ENCODE data around the gene KIF11.

- TF ChIP-seq, protein P1, sequence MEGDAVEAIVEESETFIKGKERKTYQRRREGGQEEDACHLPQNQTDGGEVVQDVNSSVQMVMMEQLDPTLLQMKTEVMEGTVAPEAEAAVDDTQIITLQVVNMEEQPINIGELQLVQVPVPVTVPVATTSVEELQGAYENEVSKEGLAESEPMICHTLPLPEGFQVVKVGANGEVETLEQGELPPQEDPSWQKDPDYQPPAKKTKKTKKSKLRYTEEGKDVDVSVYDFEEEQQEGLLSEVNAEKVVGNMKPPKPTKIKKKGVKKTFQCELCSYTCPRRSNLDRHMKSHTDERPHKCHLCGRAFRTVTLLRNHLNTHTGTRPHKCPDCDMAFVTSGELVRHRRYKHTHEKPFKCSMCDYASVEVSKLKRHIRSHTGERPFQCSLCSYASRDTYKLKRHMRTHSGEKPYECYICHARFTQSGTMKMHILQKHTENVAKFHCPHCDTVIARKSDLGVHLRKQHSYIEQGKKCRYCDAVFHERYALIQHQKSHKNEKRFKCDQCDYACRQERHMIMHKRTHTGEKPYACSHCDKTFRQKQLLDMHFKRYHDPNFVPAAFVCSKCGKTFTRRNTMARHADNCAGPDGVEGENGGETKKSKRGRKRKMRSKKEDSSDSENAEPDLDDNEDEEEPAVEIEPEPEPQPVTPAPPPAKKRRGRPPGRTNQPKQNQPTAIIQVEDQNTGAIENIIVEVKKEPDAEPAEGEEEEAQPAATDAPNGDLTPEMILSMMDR (IDR thresholded peaks at IDR 0.05): no peak
- no peak for TF ChIP-seq POLR2A (IDR thresholded peaks at IDR 0.05; ENCODE audit: low read length)
- TF ChIP-seq MYC (IDR thresholded peaks at IDR 0.05; ENCODE audit: borderline replicate concordance, low read length): no peak
Observed at GRCh38 chr10:92690211-92690914, 97.4 kb downstream of the KIF11 start.

Measured in A549 (cell line).